ENCODE results near the gene P2RX4.
"Not testable (repeated sequence)": the region's sequence is repeated elsewhere in the genome, so short reads cannot be mapped to it uniquely, and the experiment has no call there.

P2RX4 gene

GRCh38 chr12:121264951-121265515, 55.1 kb downstream of the P2RX4 start:
- Histone ChIP-seq H3K9ac (ENCODE audit: low read length) (no peak overlapping the region), H3K27me3 (ENCODE audit: control insufficient read depth in 1 of 2, insufficient read depth in 2 of 2, low read length in 2 of 2) (no peaks in the 10 kb centered on the region), H3K9me3 (ENCODE audit: low read length) (no peaks in the 10 kb centered on the region), H3K36me3 (ENCODE audit: insufficient read depth, low read length) (peaks cover 37% of the 10 kb centered on the region), H3K4me1 (ENCODE audit: insufficient read depth, low read length) (no peaks in the 10 kb centered on the region), H3K27ac (ENCODE audit: low read depth, low read length) (no peak overlapping the region), H3K4me3 (ENCODE audit: low read depth in 1 of 2, low read length in 2 of 2) (no peak overlapping the region)

- no peak overlapping the region for H3K9ac ChIP-seq (ENCODE audit: low read length)
- H3K27ac ChIP-seq (ENCODE audit: low read depth, low read length), result no peak overlapping the region
- no peaks in the 10 kb centered on the region for H3K9me3 ChIP-seq (ENCODE audit: low read length)
- H3K27me3 ChIP-seq (ENCODE audit: control insufficient read depth in 1 of 2, insufficient read depth in 2 of 2, low read length in 2 of 2), result no peaks in the 10 kb centered on the region
- H3K36me3 ChIP-seq (ENCODE audit: insufficient read depth, low read length), result peaks cover 28% of the 10 kb centered on the region
- no peak overlapping the region for H3K4me3 ChIP-seq (ENCODE audit: low read depth in 1 of 2, low read length in 2 of 2)
- no peaks in the 10 kb centered on the region for H3K4me1 ChIP-seq (ENCODE audit: insufficient read depth, low read length)
Observed at GRCh38 chr12:121267822-121268221, 57.9 kb downstream of the P2RX4 start.

GRCh38 chr12:121273364-121273896, 63.5 kb downstream of the P2RX4 start:
- peaks cover 25% of the 10 kb centered on the region for H3K36me3 ChIP-seq (ENCODE audit: insufficient read depth, low read length)
- no peak overlapping the region for H3K4me3 ChIP-seq (ENCODE audit: low read depth in 1 of 2, low read length in 2 of 2)
- H3K27ac ChIP-seq (ENCODE audit: low read depth, low read length), result no peak overlapping the region
- H3K9me3 ChIP-seq (ENCODE audit: low read length), result no peaks in the 10 kb centered on the region
- H3K9ac ChIP-seq (ENCODE audit: low read length), result no peak overlapping the region
- H3K4me1 ChIP-seq (ENCODE audit: insufficient read depth, low read length), result no peaks in the 10 kb centered on the region
- no peaks in the 10 kb centered on the region for H3K27me3 ChIP-seq (ENCODE audit: control insufficient read depth in 1 of 2, insufficient read depth in 2 of 2, low read length in 2 of 2)

DNA sequence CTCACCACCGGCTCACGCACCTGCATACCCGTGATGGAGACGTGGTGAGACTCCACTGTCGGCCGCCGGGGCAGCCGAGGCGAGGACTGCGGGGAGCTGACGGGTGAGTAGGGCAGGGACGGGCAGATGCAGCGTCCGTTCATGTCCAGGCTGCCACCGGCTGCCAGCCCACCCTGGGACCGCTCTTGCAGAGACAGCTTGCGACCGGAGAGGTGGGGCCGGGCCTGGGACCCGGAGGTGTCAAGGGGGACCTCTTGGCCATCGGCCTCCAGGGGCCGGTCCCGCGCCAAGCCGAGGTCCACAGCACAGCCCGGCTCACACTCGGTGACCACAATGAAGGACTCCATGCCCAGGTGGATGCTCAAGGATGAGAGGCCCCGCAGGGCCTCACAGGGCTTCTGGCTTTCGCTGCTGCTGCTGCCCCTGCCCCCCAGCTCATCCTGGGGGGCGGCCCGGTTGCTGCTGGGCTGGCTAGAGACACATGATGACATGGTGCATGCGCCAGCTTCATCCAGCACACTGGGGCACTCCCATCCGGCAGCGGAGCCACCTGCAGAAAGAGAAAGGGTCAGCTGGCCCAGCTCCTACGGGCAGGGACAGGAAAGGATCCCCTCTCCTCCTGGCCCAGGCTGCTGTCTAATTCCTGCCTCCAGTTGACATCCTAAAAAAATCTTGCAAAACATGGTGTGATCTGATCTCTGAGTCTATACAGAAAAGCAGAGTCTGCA, 64.3 kb downstream of the P2RX4 start:
- no peak overlapping the region for H3K9ac ChIP-seq (ENCODE audit: low read length)
- H3K27ac ChIP-seq (ENCODE audit: low read depth, low read length), result no peak overlapping the region
- H3K36me3 ChIP-seq (ENCODE audit: insufficient read depth, low read length), result peaks cover 17% of the 10 kb centered on the region
- no peaks in the 10 kb centered on the region for H3K27me3 ChIP-seq (ENCODE audit: control insufficient read depth in 1 of 2, insufficient read depth in 2 of 2, low read length in 2 of 2)
- no peak overlapping the region for H3K4me3 ChIP-seq (ENCODE audit: low read depth in 1 of 2, low read length in 2 of 2)
- no peaks in the 10 kb centered on the region for H3K9me3 ChIP-seq (ENCODE audit: low read length)
- no peaks in the 10 kb centered on the region for H3K4me1 ChIP-seq (ENCODE audit: insufficient read depth, low read length)

DNA sequence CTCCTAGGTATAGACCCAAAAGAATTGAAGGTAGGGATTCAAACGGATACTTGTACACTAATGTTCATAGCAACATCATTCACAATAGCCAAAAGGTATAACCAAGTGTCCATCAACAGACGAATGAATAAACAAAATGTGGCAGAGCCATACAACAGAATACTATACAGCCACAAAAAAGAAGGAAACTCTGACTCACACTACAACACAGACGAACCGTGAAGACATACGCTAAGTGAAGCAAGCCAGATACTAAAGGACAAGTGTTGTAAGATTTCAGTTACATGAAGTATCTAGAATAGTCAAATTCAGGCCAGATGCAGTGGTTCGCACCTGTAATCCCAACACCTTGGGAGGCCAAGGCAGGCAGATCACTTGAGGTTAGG, 67.4 kb downstream of the P2RX4 start:
- Histone ChIP-seq H3K27ac (ENCODE audit: low read depth, low read length) (no peak overlapping the region), H3K9me3 (ENCODE audit: low read length) (no peaks in the 10 kb centered on the region), H3K36me3 (ENCODE audit: insufficient read depth, low read length) (peaks cover 12% of the 10 kb centered on the region), H3K4me3 (ENCODE audit: low read depth in 1 of 2, low read length in 2 of 2) (no peak overlapping the region), H3K4me1 (ENCODE audit: insufficient read depth, low read length) (peaks cover 3% of the 10 kb centered on the region), H3K27me3 (ENCODE audit: control insufficient read depth in 1 of 2, insufficient read depth in 2 of 2, low read length in 2 of 2) (no peaks in the 10 kb centered on the region), H3K9ac (ENCODE audit: low read length) (no peak overlapping the region)

DNA sequence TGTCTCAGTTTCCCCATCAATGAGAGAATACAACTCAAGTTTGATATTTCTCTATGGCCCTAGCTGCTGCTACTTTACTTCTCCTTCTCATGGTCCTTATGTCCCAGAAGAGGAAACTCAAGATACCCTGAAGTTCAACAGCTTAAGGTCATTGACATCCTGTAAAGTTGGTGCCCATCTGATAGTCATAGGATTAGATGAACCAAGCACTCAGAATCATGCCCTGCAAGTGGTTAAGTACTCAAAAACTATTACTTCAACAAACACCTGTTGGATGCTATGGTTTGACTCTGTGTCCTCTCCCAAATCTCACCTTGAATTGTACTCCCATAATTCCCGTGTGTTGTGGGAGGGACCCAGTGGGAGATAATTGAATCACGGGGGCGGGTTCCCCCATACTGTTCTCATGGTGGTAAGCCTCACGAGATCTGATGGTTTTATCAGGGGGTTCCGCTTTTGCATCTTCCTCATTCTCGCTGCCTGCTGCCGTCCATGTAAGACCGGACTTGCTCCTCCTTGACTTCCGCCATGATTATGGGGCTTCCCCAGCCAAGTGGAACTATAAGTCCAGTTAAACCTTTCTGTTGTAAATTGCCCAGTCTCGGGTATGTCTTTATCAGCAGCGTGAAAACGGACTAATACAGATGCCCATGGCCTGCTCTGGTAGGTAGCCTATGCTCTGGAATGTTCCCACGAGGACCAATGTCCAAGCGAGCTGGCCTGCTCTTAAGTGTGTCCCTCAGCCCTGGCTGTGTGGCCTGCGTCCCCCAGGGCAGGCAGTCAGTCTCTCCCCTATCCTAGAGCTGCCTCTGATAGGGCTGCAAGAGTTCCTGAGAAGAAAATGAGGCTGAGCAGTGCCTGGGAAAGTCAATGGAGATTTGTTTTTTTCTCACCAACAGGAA, 68.5 kb downstream of the P2RX4 start:
- H3K36me3 ChIP-seq (ENCODE audit: insufficient read depth, low read length), result peaks cover 2% of the 10 kb centered on the region
- no peak overlapping the region for H3K9ac ChIP-seq (ENCODE audit: low read length)
- H3K4me3 ChIP-seq (ENCODE audit: low read depth in 1 of 2, low read length in 2 of 2), result no peak overlapping the region
- H3K27me3 ChIP-seq (ENCODE audit: control insufficient read depth in 1 of 2, insufficient read depth in 2 of 2, low read length in 2 of 2), result no peaks in the 10 kb centered on the region
- H3K27ac ChIP-seq (ENCODE audit: low read depth, low read length), result no peak overlapping the region
- H3K4me1 ChIP-seq (ENCODE audit: insufficient read depth, low read length), result peaks cover 7% of the 10 kb centered on the region
- H3K9me3 ChIP-seq (ENCODE audit: low read length), result no peaks in the 10 kb centered on the region

DNA sequence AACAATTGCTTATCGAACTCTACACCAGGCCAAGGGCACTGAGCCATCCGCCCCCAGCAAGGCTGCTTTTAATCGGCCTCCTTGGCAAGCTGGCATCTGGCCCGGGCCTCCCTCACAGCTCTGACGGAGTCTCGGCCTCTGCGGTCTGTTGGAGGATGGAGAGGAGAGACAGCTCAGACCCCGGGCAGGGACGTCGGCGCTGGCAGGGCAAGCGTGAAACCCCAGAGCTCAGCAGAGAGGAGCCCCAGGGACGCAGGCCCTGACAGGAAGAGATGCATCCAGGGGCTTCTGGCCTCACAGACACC, 69.1 kb downstream of the P2RX4 start:
- Histone ChIP-seq H3K4me1 (ENCODE audit: insufficient read depth, low read length) (peaks cover 7% of the 10 kb centered on the region), H3K9me3 (ENCODE audit: low read length) (no peaks in the 10 kb centered on the region), H3K4me3 (ENCODE audit: low read depth in 1 of 2, low read length in 2 of 2) (no peak overlapping the region), H3K9ac (ENCODE audit: low read length) (no peak overlapping the region), H3K27me3 (ENCODE audit: control insufficient read depth in 1 of 2, insufficient read depth in 2 of 2, low read length in 2 of 2) (no peaks in the 10 kb centered on the region), H3K36me3 (ENCODE audit: insufficient read depth, low read length) (no peaks in the 10 kb centered on the region), H3K27ac (ENCODE audit: low read depth, low read length) (no peak overlapping the region)

- Histone ChIP-seq H3K27me3 (ENCODE audit: control insufficient read depth in 1 of 2, insufficient read depth in 2 of 2, low read length in 2 of 2) (no peaks in the 10 kb centered on the region), H3K27ac (ENCODE audit: low read depth, low read length) (no peak overlapping the region), H3K4me3 (ENCODE audit: low read depth in 1 of 2, low read length in 2 of 2) (no peak overlapping the region), H3K9me3 (ENCODE audit: low read length) (no peaks in the 10 kb centered on the region), H3K36me3 (ENCODE audit: insufficient read depth, low read length) (no peaks in the 10 kb centered on the region), H3K9ac (ENCODE audit: low read length) (no peak overlapping the region), H3K4me1 (ENCODE audit: insufficient read depth, low read length) (peaks cover 7% of the 10 kb centered on the region)
Observed at GRCh38 chr12:121279507-121279915, 69.6 kb downstream of the P2RX4 start.

- H3K27ac ChIP-seq (ENCODE audit: low read depth, low read length); H3K9ac ChIP-seq (ENCODE audit: low read length); H3K4me3 ChIP-seq (ENCODE audit: low read depth in 1 of 2, low read length in 2 of 2); H3K27me3 ChIP-seq (ENCODE audit: control insufficient read depth in 1 of 2, insufficient read depth in 2 of 2, low read length in 2 of 2); H3K9me3 ChIP-seq (ENCODE audit: low read length); H3K36me3 ChIP-seq (ENCODE audit: insufficient read depth, low read length); H3K4me1 ChIP-seq (ENCODE audit: insufficient read depth, low read length): not testable (repeated sequence)
Observed at GRCh38 chr12:121280531-121280930, 70.6 kb downstream of the P2RX4 start.

- H3K36me3 ChIP-seq (ENCODE audit: insufficient read depth, low read length); H3K4me1 ChIP-seq (ENCODE audit: insufficient read depth, low read length); H3K27ac ChIP-seq (ENCODE audit: low read depth, low read length); H3K9me3 ChIP-seq (ENCODE audit: low read length); H3K4me3 ChIP-seq (ENCODE audit: low read depth in 1 of 2, low read length in 2 of 2); H3K27me3 ChIP-seq (ENCODE audit: control insufficient read depth in 1 of 2, insufficient read depth in 2 of 2, low read length in 2 of 2); H3K9ac ChIP-seq (ENCODE audit: low read length): not testable (repeated sequence)
Observed at GRCh38 chr12:121281116-121281515, 71.2 kb downstream of the P2RX4 start.

GRCh38 chr12:121282072-121282742, 72.3 kb downstream of the P2RX4 start:
- Histone ChIP-seq H3K4me1 (ENCODE audit: insufficient read depth, low read length) (peaks cover 7% of the 10 kb centered on the region), H3K9ac (ENCODE audit: low read length) (no peak overlapping the region), H3K9me3 (ENCODE audit: low read length) (no peaks in the 10 kb centered on the region), H3K4me3 (ENCODE audit: low read depth in 1 of 2, low read length in 2 of 2) (no peak overlapping the region), H3K27ac (ENCODE audit: low read depth, low read length) (no peak overlapping the region), H3K27me3 (ENCODE audit: control insufficient read depth in 1 of 2, insufficient read depth in 2 of 2, low read length in 2 of 2) (no peaks in the 10 kb centered on the region), H3K36me3 (ENCODE audit: insufficient read depth, low read length) (no peaks in the 10 kb centered on the region)

Data from muscle layer of colon (tissue), 2 donors.